Astrocyte (in vitro differentiated cells and primary cell): ENCODE measurements around the gene PIGQ. TPM values are rescaled to one million over a fixed set of nuclear protein-coding genes. Genes with fewer than 3 reads are reported as not detected.

ENCODE experiments used
- DNase-seq: peaks from one replicate; pipeline ENCODE4 v3.0.0-alpha.2; 2010; ENCODE audit warnings: low read depth
- FAIRE-seq: peaks from 2 replicates; lab custom pipeline; 2011; peaks lifted over from hg19 to GRCh38; lab: Jason Lieb, UNC
- H2AFZ ChIP-seq: 2 replicates; pipeline ENCODE4 v1.6.0; 2012; ENCODE audit warnings: low read depth, low read length, inconsistent platforms
- H3K27ac ChIP-seq: 2 replicates; pipeline ENCODE4 v1.5.1; 2011; ENCODE audit warnings: low read depth, low read length, inconsistent platforms
- H3K27me3 ChIP-seq: 2 replicates; pipeline ENCODE4 v1.6.0; 2011; ENCODE audit warnings: low read length, inconsistent platforms; ENCODE audit not compliant: insufficient read depth
- H3K36me3 ChIP-seq: 2 replicates; pipeline ENCODE4 v1.5.1; 2011; ENCODE audit warnings: low read length, inconsistent platforms; ENCODE audit not compliant: insufficient read depth
- H3K4me1 ChIP-seq: 2 replicates; pipeline ENCODE4 v1.5.1; 2011; ENCODE audit warnings: low read length, inconsistent platforms; ENCODE audit not compliant: insufficient read depth
- H3K4me2 ChIP-seq: 2 replicates; pipeline ENCODE4 v1.6.0; 2012; ENCODE audit warnings: low read length, inconsistent platforms
- H3K4me3 ChIP-seq: 2 replicates; pipeline ENCODE4 v1.5.1; 2011; ENCODE audit warnings: low read depth, mild to moderate bottlenecking, low read length, inconsistent platforms; ENCODE audit not compliant: insufficient read depth
- H3K79me2 ChIP-seq: 2 replicates; pipeline ENCODE4 v1.6.0; 2012; ENCODE audit warnings: mild to moderate bottlenecking, low read length, inconsistent platforms; ENCODE audit not compliant: insufficient read depth
- H3K9ac ChIP-seq: 2 replicates; pipeline ENCODE4 v1.6.0; 2012; ENCODE audit warnings: mild to moderate bottlenecking, low read length, inconsistent platforms
- H3K9me3 ChIP-seq: 2 replicates; pipeline ENCODE4 v1.5.1; 2012; ENCODE audit warnings: low read depth, mild to moderate bottlenecking, low read length, inconsistent platforms; ENCODE audit not compliant: insufficient read depth
- H4K20me1 ChIP-seq: 2 replicates; pipeline ENCODE4 v1.6.0; 2012; ENCODE audit warnings: low read length, inconsistent platforms; ENCODE audit not compliant: insufficient read depth
- H3K27ac Mint-ChIP-seq: one replicate; pipeline ENCODE4 v1.8.0; 2021; ENCODE audit warnings: mild to moderate bottlenecking, mixed read lengths; ENCODE audit not compliant: unreplicated experiment
- H3K27me3 Mint-ChIP-seq: one replicate; pipeline ENCODE4 v1.8.0; 2021; ENCODE audit warnings: low read depth, mixed read lengths; ENCODE audit not compliant: unreplicated experiment
- H3K36me3 Mint-ChIP-seq: one replicate; pipeline ENCODE4 v1.8.0; 2021; ENCODE audit warnings: low read depth, mixed read lengths; ENCODE audit not compliant: unreplicated experiment
- H3K4me1 Mint-ChIP-seq: one replicate; pipeline ENCODE4 v1.8.0; 2021; ENCODE audit warnings: low read depth, mixed read lengths; ENCODE audit not compliant: unreplicated experiment
- H3K4me3 Mint-ChIP-seq: one replicate; pipeline ENCODE4 v1.8.0; 2021; ENCODE audit warnings: mild to moderate bottlenecking, moderate library complexity, mixed read lengths; ENCODE audit not compliant: unreplicated experiment
- H3K9me3 Mint-ChIP-seq: one replicate; pipeline ENCODE4 v1.8.0; 2021; ENCODE audit warnings: mild to moderate bottlenecking, mixed read lengths; ENCODE audit not compliant: unreplicated experiment
- EZH2 ChIP-seq: IDR thresholded peaks from 2 replicates; pipeline ENCODE4 v1.6.1; 2012; ENCODE audit warnings: mild to moderate bottlenecking, low read length, inconsistent platforms; ENCODE audit not compliant: insufficient read depth
- microRNA-seq: library from miRNA; unstranded; fragments of <30 nt; microRNA quantifications from one replicate; pipeline ENCODE4 v1.2.0, GENCODE V29; 2020
- total RNA-seq: library from RNA; stranded (reverse); gene quantifications from 2 replicates; pipeline ENCODE4 v1.2.1, GENCODE V29; 2021
- TF ChIP-seq, protein P1 (sequence below): IDR thresholded peaks from 2 replicates; pipeline ENCODE4 v1.5.1; 2011; ENCODE audit warnings: low read depth, mild to moderate bottlenecking, inconsistent platforms, low read length, moderate library complexity; ENCODE audit not compliant: insufficient read depth

PIGQ gene
- total RNA-seq, 1 donor from 2014 or later: 22.4 TPM

DNA sequence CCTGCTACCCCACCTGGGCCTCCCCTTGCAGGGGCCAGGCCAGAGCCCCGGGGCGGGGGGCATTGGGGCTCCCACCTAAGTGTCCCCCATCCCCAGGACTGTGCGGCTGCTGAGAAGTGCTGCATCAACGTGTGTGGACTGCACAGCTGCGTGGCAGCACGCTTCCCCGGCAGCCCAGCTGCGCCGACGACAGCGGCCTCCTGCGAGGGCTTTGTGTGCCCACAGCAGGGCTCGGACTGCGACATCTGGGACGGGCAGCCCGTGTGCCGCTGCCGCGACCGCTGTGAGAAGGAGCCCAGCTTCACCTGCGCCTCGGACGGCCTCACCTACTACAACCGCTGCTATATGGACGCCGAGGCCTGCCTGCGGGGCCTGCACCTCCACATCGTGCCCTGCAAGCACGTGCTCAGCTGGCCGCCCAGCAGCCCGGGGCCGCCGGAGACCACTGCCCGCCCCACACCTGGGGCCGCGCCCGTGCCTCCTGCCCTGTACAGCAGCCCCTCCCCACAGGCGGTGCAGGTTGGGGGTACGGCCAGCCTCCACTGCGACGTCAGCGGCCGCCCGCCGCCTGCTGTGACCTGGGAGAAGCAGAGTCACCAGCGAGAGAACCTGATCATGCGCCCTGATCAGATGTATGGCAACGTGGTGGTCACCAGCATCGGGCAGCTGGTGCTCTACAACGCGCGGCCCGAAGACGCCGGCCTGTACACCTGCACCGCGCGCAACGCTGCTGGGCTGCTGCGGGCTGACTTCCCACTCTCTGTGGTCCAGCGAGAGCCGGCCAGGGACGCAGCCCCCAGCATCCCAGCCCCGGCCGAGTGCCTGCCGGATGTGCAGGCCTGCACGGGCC is 62.9 kb downstream of the PIGQ start:
- DNase-seq (no peak), FAIRE-seq (no peak)
- H3K36me3 ChIP-seq: no peaks in the 10 kb centered on the region
- no peak overlapping the region for H3K9ac ChIP-seq
- H3K4me2 ChIP-seq: no peak overlapping the region
- TF ChIP-seq, protein P1, sequence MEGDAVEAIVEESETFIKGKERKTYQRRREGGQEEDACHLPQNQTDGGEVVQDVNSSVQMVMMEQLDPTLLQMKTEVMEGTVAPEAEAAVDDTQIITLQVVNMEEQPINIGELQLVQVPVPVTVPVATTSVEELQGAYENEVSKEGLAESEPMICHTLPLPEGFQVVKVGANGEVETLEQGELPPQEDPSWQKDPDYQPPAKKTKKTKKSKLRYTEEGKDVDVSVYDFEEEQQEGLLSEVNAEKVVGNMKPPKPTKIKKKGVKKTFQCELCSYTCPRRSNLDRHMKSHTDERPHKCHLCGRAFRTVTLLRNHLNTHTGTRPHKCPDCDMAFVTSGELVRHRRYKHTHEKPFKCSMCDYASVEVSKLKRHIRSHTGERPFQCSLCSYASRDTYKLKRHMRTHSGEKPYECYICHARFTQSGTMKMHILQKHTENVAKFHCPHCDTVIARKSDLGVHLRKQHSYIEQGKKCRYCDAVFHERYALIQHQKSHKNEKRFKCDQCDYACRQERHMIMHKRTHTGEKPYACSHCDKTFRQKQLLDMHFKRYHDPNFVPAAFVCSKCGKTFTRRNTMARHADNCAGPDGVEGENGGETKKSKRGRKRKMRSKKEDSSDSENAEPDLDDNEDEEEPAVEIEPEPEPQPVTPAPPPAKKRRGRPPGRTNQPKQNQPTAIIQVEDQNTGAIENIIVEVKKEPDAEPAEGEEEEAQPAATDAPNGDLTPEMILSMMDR: no peak
- no peak for TF ChIP-seq EZH2
- Mint-ChIP-seq H3K4me3 (no peak overlapping the region), H3K27ac (no peak overlapping the region), H3K36me3 (no peaks in the 10 kb centered on the region), H3K9me3 (no peaks in the 10 kb centered on the region), H3K27me3 (no peaks in the 10 kb centered on the region), H3K4me1 (no peaks in the 10 kb centered on the region)
- H3K4me3 ChIP-seq: no peak overlapping the region
- H3K27ac ChIP-seq: no peak overlapping the region
- peaks cover 11% of the 10 kb centered on the region for H3K4me1 ChIP-seq
- H3K79me2 ChIP-seq: peaks cover 15% of the 10 kb centered on the region
- peaks cover 14% of the 10 kb centered on the region for H4K20me1 ChIP-seq
- H3K27me3 ChIP-seq: no peaks in the 10 kb centered on the region
- no peaks in the 10 kb centered on the region for H3K9me3 ChIP-seq
- H2AFZ ChIP-seq: no peak overlapping the region

DNA sequence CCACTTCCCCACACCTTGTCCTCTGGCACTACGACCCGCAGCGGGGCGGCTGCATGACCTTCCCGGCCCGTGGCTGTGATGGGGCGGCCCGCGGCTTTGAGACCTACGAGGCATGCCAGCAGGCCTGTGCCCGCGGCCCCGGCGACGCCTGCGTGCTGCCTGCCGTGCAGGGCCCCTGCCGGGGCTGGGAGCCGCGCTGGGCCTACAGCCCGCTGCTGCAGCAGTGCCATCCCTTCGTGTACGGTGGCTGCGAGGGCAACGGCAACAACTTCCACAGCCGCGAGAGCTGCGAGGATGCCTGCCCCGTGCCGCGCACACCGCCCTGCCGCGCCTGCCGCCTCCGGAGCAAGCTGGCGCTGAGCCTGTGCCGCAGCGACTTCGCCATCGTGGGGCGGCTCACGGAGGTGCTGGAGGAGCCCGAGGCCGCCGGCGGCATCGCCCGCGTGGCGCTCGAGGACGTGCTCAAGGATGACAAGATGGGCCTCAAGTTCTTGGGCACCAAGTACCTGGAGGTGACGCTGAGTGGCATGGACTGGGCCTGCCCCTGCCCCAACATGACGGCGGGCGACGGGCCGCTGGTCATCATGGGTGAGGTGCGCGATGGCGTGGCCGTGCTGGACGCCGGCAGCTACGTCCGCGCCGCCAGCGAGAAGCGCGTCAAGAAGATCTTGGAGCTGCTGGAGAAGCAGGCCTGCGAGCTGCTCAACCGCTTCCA is 63.7 kb downstream of the PIGQ start:
- no peaks in the 10 kb centered on the region for H3K36me3 Mint-ChIP-seq
- H3K27ac Mint-ChIP-seq: no peak overlapping the region
- no peaks in the 10 kb centered on the region for H3K27me3 ChIP-seq
- TF ChIP-seq, protein P1: no peak
- TF ChIP-seq EZH2: no peak
- no peaks in the 10 kb centered on the region for H3K27me3 Mint-ChIP-seq
- no peak overlapping the region for H3K4me2 ChIP-seq
- peaks cover 14% of the 10 kb centered on the region for H4K20me1 ChIP-seq
- no peaks in the 10 kb centered on the region for H3K36me3 ChIP-seq
- H2AFZ ChIP-seq: no peak overlapping the region
- H3K9me3 ChIP-seq: no peaks in the 10 kb centered on the region
- DNase-seq (no peak), FAIRE-seq (no peak)
- no peak overlapping the region for H3K4me3 Mint-ChIP-seq
- H3K4me3 ChIP-seq: no peak overlapping the region
- no peaks in the 10 kb centered on the region for H3K4me1 Mint-ChIP-seq
- H3K79me2 ChIP-seq: peaks cover 15% of the 10 kb centered on the region
- no peak overlapping the region for H3K9ac ChIP-seq
- peaks cover 11% of the 10 kb centered on the region for H3K4me1 ChIP-seq
- H3K27ac ChIP-seq: no peak overlapping the region
- H3K9me3 Mint-ChIP-seq: no peaks in the 10 kb centered on the region

Small RNA genes lying within 50 kb of the gene (microRNA-seq; reads per million reads assigned to microRNA genes)
- gene MIR3176 (43.8 reads per million, percentile 56 among the genes with 10 or more reads in this experiment), gene MIR5587 (2.5 reads per million)

Other genes with a start within 250 kb of the PIGQ start
- 27.0 and 28.8 TPM in 2 replicates for gene AXIN1, start 217.2 kb upstream of the PIGQ start, total RNA-seq
- gene MRPL28, start 199.4 kb upstream of the PIGQ start, total RNA-seq: 89.2 and 95.8 TPM in 2 replicates
- 80.5 and 86.3 TPM in 2 replicates for gene PGAP6, start 188.0 kb upstream of the PIGQ start, total RNA-seq
- 268 and 275 TPM in 2 replicates for gene NME4, start 172.8 kb upstream of the PIGQ start, total RNA-seq
- 13.4 and 17.4 TPM in 2 replicates for gene DECR2, start 168.1 kb upstream of the PIGQ start, total RNA-seq
- gene RAB11FIP3, start 144.3 kb upstream of the PIGQ start, total RNA-seq: 21.0 and 21.2 TPM in 2 replicates
- 33.6 and 38.7 TPM in 2 replicates for gene CAPN15, start 42.3 kb upstream of the PIGQ start, total RNA-seq
- gene PRR35, start 9.6 kb upstream of the PIGQ start, total RNA-seq: 0.09 TPM in 1 of 2 replicates, not detected in the other
- 0.50 and 0.73 TPM in 2 replicates for gene NHLRC4, start 3.0 kb upstream of the PIGQ start, total RNA-seq
- gene RAB40C, start 20.1 kb downstream of the PIGQ start, total RNA-seq: 12.6 and 13.0 TPM in 2 replicates
- gene WFIKKN1, start 61.0 kb downstream of the PIGQ start, total RNA-seq: 0.43 and 0.89 TPM in 2 replicates
- gene METTL26, start 66.3 kb downstream of the PIGQ start, total RNA-seq: 56.4 and 59.6 TPM in 2 replicates
- gene MCRIP2, start 71.9 kb downstream of the PIGQ start, total RNA-seq: 20.9 and 23.7 TPM in 2 replicates
- gene WDR90, start 79.4 kb downstream of the PIGQ start, total RNA-seq: 16.1 and 21.2 TPM in 2 replicates
- gene RHOT2, start 98.2 kb downstream of the PIGQ start, total RNA-seq: 87.3 and 93.2 TPM in 2 replicates
- 4.0 and 4.9 TPM in 2 replicates for gene RHBDL1, start 105.7 kb downstream of the PIGQ start, total RNA-seq
- gene STUB1, start 110.4 kb downstream of the PIGQ start, total RNA-seq: 138 and 140 TPM in 2 replicates
- gene JMJD8, start 114.4 kb downstream of the PIGQ start, total RNA-seq: 24.6 and 26.8 TPM in 2 replicates
- 8.2 and 9.5 TPM in 2 replicates for gene WDR24, start 120.4 kb downstream of the PIGQ start, total RNA-seq
- 3.7 and 5.2 TPM in 2 replicates for gene FBXL16, start 135.8 kb downstream of the PIGQ start, total RNA-seq
- gene METRN, start 145.2 kb downstream of the PIGQ start, total RNA-seq: 30.1 and 31.5 TPM in 2 replicates
- 22.6 and 26.6 TPM in 2 replicates for gene ANTKMT, start 151.2 kb downstream of the PIGQ start, total RNA-seq
- gene CCDC78, start 156.5 kb downstream of the PIGQ start, total RNA-seq: 2.1 and 4.7 TPM in 2 replicates
- 15.5 and 17.6 TPM in 2 replicates for gene HAGHL, start 157.1 kb downstream of the PIGQ start, total RNA-seq
- gene CIAO3, start 171.0 kb downstream of the PIGQ start, total RNA-seq: 18.5 and 19.6 TPM in 2 replicates
- gene MSLN, start 190.8 kb downstream of the PIGQ start, total RNA-seq: not detected in 2 replicates
- 27.5 and 28.8 TPM in 2 replicates for gene RPUSD1, start 218.4 kb downstream of the PIGQ start, total RNA-seq
- 9.8 and 14.8 TPM in 2 replicates for gene CHTF18, start 218.7 kb downstream of the PIGQ start, total RNA-seq
- gene GNG13, start 230.8 kb downstream of the PIGQ start, total RNA-seq: not detected in 2 replicates